Measurements from ENCODE around the gene SULT4A1. TPM values are rescaled to one million over a fixed set of nuclear protein-coding genes. Genes with fewer than 3 reads are reported as not detected.

SULT4A1 gene
- total RNA-seq, 4 donors from 2014 or later, result 0.27 to 0.53 (median 0.47) TPM; not detected in 1

GRCh38 chr22:43825651-43826050, 36.7 kb downstream of the SULT4A1 start:
- TF ChIP-seq, protein P1, sequence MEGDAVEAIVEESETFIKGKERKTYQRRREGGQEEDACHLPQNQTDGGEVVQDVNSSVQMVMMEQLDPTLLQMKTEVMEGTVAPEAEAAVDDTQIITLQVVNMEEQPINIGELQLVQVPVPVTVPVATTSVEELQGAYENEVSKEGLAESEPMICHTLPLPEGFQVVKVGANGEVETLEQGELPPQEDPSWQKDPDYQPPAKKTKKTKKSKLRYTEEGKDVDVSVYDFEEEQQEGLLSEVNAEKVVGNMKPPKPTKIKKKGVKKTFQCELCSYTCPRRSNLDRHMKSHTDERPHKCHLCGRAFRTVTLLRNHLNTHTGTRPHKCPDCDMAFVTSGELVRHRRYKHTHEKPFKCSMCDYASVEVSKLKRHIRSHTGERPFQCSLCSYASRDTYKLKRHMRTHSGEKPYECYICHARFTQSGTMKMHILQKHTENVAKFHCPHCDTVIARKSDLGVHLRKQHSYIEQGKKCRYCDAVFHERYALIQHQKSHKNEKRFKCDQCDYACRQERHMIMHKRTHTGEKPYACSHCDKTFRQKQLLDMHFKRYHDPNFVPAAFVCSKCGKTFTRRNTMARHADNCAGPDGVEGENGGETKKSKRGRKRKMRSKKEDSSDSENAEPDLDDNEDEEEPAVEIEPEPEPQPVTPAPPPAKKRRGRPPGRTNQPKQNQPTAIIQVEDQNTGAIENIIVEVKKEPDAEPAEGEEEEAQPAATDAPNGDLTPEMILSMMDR (IDR thresholded peaks at IDR 0.05), result no peak
- no peak for TF ChIP-seq POLR2A (IDR thresholded peaks at IDR 0.05)
- DNase-seq, result peak in 1 of 3 donors; percentile 23
- H3K4me3 ChIP-seq, result no peak overlapping the region
- H3K4me1 ChIP-seq, result no peaks in the 10 kb centered on the region
- H3K27me3 ChIP-seq, result no peaks in the 10 kb centered on the region
- no peaks in the 10 kb centered on the region for H3K9me3 ChIP-seq
- H3K36me3 ChIP-seq, result no peaks in the 10 kb centered on the region
- no peak overlapping the region for H3K27ac ChIP-seq

DNA sequence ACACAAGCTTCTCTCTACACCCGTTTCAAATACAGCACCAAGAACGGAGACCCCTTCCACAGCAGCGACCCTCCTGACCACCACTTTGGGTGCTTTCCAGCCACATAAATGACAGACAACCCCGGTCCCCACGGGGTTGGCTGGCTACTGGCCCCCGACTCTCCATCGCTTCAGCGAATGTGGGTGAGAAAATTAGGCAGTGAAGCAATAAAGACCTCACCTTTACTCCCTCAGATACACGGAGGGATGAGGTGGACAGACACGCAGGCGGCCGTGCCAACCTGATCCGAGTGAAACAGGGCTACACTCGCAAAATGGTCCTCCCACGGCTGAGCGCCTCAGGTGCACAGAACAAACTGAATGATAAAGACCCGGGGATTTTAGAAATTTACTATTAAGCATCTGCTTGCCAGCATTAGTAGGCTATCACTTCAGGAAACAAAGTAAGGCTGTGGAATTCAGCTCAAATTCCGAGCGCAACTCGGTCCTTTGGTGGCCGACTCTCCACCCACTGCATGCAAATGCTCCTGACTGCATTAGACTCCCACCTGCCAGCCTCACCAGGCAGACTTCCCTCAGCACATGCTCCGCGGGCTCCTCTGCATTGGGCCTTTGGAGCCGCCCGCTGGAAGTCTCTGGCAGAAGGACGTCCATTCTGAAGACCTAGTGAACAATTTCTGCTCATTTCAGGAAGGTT, 37.4 kb downstream of the SULT4A1 start:
- Histone ChIP-seq H3K4me1 (no peaks in the 10 kb centered on the region), H3K27ac (no peak overlapping the region), H3K4me3 (no peak overlapping the region), H3K9me3 (no peaks in the 10 kb centered on the region), H3K36me3 (no peaks in the 10 kb centered on the region), H3K27me3 (no peaks in the 10 kb centered on the region)
- TF ChIP-seq POLR2A (IDR thresholded peaks at IDR 0.05), result no peak
- TF ChIP-seq, protein P1 (IDR thresholded peaks at IDR 0.05), result no peak
- peak in 2 of 3 donors; percentile 24 to 26 for DNase-seq

DNA sequence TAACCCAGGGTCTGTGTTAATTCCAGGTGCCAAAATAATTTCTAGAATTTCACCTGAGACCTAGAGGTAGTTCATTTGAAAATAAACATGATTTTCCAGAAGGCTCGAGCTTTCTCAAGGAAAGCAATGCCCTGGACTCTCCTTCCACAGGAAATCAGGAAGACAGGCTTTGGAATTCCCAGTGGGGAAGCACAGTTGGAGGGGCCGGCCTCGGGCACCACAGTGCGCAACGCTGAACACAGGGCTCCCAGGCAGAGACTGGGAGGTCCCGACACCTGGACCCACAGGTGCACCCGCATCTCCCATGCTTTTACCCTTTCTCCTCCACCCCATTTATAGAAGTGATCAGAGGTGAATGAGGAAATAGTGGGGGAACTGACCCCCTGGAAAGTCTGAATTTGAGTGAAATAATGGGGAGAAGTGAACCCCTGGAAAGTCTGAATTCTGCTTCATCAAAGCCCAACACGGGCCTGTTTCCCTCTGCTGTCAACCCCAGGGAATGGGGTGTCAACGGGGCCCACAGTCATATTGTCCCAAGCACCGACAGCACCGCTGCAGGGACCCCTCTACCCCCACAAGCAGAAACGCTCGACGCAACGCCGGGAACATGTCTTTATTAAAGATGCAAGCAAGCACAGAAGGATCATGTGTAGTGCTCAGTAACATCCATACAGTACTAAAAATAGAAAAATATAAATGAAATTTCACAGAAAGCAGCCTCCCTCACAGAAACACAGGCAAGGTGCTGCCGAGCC, 38.2 kb downstream of the SULT4A1 start:
- H3K9me3 ChIP-seq, result no peaks in the 10 kb centered on the region
- no peaks in the 10 kb centered on the region for H3K27me3 ChIP-seq
- no peak overlapping the region for H3K27ac ChIP-seq
- H3K36me3 ChIP-seq, result no peaks in the 10 kb centered on the region
- TF ChIP-seq, protein P1 (IDR thresholded peaks at IDR 0.05), result no peak
- no peak for TF ChIP-seq POLR2A (IDR thresholded peaks at IDR 0.05)
- H3K4me3 ChIP-seq, result no peak overlapping the region
- DNase-seq, result peak in 1 of 3 donors; percentile 34
- no peaks in the 10 kb centered on the region for H3K4me1 ChIP-seq

DNA sequence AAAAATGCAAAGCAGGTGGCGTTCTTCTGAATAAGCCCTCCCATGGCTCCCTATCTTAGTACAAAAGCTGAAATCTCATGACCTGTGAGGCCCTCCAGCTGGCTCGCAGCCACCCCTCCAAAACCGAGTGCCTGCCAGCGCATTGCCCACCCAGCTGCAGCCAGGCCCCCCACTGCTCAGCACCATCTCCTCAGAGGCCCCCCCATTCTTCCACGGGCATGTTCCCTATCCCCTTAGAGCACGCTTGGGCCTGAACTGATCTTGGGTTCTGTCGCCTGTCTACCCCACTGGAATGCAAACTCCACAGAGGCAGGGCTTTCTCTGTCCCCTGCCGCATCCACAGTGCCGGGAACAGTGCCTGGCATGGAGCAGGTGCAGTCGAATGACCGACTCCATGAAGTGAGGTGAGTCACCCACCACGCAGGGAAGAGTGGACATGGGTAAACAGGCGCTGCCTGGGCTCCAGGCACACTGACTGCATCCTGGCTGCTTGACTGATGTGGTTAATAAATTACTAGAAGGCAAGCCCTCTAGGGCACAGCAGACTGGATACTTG, 38.9 kb downstream of the SULT4A1 start:
- peak in 1 of 3 donors; percentile 44 for DNase-seq
- no peak for TF ChIP-seq POLR2A (IDR thresholded peaks at IDR 0.05)
- TF ChIP-seq, protein P1 (IDR thresholded peaks at IDR 0.05), result no peak
- H3K4me3 ChIP-seq, result no peak overlapping the region
- H3K27ac ChIP-seq, result no peak overlapping the region
- no peaks in the 10 kb centered on the region for H3K36me3 ChIP-seq
- H3K27me3 ChIP-seq, result no peaks in the 10 kb centered on the region
- H3K9me3 ChIP-seq, result no peaks in the 10 kb centered on the region
- H3K4me1 ChIP-seq, result no peaks in the 10 kb centered on the region

GRCh38 chr22:43821606-43822425, 40.5 kb downstream of the SULT4A1 start:
- no peak overlapping the region for H3K27ac ChIP-seq
- no peak overlapping the region for H3K4me3 ChIP-seq
- H3K9me3 ChIP-seq, result no peaks in the 10 kb centered on the region
- TF ChIP-seq POLR2A (IDR thresholded peaks at IDR 0.05), result no peak
- TF ChIP-seq, protein P1 (IDR thresholded peaks at IDR 0.05), result no peak
- H3K27me3 ChIP-seq, result no peaks in the 10 kb centered on the region
- peak in 1 of 3 donors; percentile 41 for DNase-seq
- no peaks in the 10 kb centered on the region for H3K4me1 ChIP-seq
- no peaks in the 10 kb centered on the region for H3K36me3 ChIP-seq

All from Peyer's patch (tissue), 4 donors.